Fibroblast of the aortic adventitia (primary cell): Measurements from ENCODE around the gene LHFPL3. TPM values are rescaled to one million over a fixed set of nuclear protein-coding genes. Genes with fewer than 3 reads are reported as not detected.
"Not testable (repeated sequence)": the region's sequence is repeated elsewhere in the genome, so short reads cannot be mapped to it uniquely, and the experiment has no call there.

Experiments
- DNase-seq: peaks from one replicate; pipeline ENCODE4 v3.0.0-alpha.2; 2010; ENCODE audit warnings: low read depth
- H3K4me3 ChIP-seq: 2 replicates; pipeline ENCODE4 v1.5.1; 2011; ENCODE audit warnings: low read depth, mild to moderate bottlenecking, control low read depth, low read length, moderate library complexity
- CTCF ChIP-seq: IDR thresholded peaks from 2 replicates; pipeline ENCODE4 v1.5.1; 2011; ENCODE audit warnings: mild to moderate bottlenecking, low read length, control low read depth, inconsistent platforms; ENCODE audit not compliant: insufficient read depth
- total RNA-seq: library from RNA; depleted of rRNA; stranded (reverse); fragments of >200 nt; gene quantifications from 2 replicates; pipeline ENCODE4 v1.2.3, GENCODE V29; 2012; ENCODE audit warnings: low replicate concordance

Gene LHFPL3
- total RNA-seq, 1 donor, result not detected

GRCh38 chr7:104572554-104572953, 244.2 kb downstream of the LHFPL3 start:
- no peak for TF ChIP-seq CTCF
- no peak for DNase-seq
- H3K4me3 ChIP-seq, result no peak overlapping the region

DNA sequence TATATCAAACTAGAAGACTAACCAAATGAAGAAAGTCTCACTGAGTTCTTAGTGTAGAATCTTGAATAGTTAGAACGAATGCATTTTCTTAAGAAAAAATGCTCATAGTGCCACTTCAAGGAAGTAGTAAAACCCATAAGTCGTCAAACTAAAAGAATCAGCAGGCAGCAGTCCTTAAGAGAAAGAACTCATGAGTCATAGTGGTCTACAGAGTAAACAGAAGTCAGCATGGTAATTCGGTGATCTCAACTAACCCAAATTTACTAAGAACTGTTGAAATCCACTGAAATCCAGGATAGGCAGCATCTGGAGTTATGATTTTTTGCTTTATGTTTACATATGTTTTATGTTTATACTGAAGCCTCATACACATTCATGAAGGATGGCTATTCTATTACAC, 256.2 kb downstream of the LHFPL3 start:
- no peak for TF ChIP-seq CTCF
- H3K4me3 ChIP-seq, result no peak overlapping the region
- no peak for DNase-seq

DNA sequence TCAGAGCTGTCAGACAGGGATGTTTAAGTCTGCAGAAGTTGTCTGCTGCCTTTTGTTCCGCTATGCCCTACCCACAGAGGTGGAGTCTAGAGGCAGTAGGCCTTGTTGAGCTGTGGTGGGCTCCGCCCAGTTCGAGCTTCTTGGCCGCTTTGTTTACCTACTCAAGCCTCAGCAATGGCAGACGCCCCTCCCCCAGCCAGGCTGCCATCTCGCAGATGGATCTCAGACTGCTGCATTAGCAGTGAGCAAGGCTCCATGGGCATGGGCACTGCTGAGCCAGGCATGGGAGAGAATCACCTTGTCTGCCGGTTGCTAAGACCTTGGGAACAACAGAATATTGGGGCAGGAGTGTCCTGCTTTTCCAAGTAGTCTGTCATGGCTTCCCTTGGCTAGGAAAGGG, 267.2 kb downstream of the LHFPL3 start:
- not testable (repeated sequence) for H3K4me3 ChIP-seq, DNase-seq

GRCh38 chr7:104603957-104604356, 275.6 kb downstream of the LHFPL3 start:
- H3K4me3 ChIP-seq, result no peak overlapping the region
- no peak for DNase-seq
- no peak for TF ChIP-seq CTCF

DNA sequence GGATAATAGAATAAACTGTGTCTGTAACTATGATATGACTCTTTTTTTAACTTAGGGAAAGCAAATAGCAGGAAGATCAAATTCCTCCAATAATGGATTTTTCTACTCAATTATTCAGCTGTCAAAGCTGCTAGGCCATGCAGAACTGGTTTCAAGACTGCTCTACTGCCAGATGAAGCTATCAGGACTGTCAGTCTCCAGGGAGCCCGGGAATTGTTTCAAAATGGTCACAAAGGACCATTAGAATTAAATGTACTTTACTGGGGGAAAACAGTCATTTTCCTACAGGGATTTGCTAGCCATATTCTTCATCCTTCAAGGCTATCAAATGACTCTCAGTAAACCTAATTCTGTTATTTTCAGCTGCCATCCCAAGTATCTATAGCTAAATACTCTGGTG, 276.3 kb downstream of the LHFPL3 start:
- no peak for TF ChIP-seq CTCF
- no peak overlapping the region for H3K4me3 ChIP-seq

DNA sequence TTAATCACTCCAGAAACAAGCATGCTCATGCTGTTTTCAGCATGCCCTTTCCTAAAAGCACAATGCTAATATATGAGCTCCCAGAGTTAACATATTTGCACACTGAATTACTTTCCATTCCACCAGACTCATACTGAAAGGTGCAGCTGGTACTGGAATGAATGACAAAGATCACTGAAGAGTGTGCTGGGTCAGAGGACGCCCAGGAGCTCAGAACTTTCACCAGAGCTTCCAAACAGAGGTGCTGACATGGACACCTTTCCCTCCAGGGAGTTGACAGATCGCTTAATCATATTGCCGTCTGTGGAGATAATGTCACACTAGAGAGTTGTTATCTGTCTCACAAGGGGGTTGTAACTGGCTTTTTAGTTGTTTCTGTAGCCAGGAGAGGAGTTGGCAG, 292.9 kb downstream of the LHFPL3 start:
- no peak overlapping the region for H3K4me3 ChIP-seq
- TF ChIP-seq CTCF, result no peak
- DNase-seq, result no peak

More for the DNA sequence above, 276.3 kb downstream of the LHFPL3 start:
- DNase-seq, result no peak

GRCh38 chr7:104625956-104626355, 297.6 kb downstream of the LHFPL3 start:
- TF ChIP-seq CTCF, result no peak
- DNase-seq, result no peak
- H3K4me3 ChIP-seq, result no peak overlapping the region
